ENCODE results near the gene VAX1. TPM values are rescaled to one million over a fixed set of nuclear protein-coding genes. Genes with fewer than 3 reads are reported as not detected.

Gene VAX1
- total RNA-seq, 6 experiments from 2014 or later, result not detected

DNA sequence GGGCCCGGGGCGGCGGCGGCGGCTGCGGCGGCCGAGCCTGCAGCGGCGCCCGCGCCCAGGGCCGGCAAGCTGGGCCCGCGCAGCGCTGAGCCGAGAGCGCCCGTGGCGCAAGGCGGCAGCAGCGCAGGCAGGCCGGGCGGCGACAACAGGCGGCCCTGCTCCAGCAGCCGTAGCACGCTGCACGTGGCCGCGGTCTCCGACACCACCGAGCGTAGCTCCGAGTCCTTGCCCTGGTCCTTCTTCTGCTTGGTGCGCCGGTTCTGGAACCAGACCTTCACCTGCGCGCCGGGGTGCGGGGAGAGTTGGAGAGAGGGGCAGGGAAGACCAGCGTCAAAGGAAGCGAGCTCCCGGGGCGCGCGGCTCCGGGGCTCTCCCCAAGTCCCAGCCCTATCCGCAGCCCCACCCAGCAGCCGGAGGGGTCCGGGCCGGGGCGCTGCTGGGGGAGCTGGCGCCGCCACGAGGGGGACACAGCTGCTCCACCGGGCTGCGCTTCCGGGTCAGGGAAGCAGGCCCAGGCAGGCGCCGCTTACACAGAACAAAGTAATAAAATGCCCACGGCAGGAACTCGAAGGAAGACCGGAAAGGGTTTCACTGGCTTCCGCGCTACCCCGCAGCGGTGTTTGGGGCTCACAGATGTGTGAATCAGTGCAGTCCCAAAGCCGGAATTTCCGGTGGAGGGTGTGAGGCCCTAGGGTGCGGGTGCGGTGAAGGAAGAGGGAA, 3.6 kb downstream of the VAX1 start:
- TF ChIP-seq, protein P1, sequence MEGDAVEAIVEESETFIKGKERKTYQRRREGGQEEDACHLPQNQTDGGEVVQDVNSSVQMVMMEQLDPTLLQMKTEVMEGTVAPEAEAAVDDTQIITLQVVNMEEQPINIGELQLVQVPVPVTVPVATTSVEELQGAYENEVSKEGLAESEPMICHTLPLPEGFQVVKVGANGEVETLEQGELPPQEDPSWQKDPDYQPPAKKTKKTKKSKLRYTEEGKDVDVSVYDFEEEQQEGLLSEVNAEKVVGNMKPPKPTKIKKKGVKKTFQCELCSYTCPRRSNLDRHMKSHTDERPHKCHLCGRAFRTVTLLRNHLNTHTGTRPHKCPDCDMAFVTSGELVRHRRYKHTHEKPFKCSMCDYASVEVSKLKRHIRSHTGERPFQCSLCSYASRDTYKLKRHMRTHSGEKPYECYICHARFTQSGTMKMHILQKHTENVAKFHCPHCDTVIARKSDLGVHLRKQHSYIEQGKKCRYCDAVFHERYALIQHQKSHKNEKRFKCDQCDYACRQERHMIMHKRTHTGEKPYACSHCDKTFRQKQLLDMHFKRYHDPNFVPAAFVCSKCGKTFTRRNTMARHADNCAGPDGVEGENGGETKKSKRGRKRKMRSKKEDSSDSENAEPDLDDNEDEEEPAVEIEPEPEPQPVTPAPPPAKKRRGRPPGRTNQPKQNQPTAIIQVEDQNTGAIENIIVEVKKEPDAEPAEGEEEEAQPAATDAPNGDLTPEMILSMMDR (IDR thresholded peaks at IDR 0.05), result no peak
- Mint-ChIP-seq H3K9me3 (no peaks in the 10 kb centered on the region), H3K27me3 (ENCODE audit: insufficient read depth) (peaks cover 60% of the 10 kb centered on the region), H3K27ac (no peak overlapping the region), H3K4me3 (no peak overlapping the region), H3K4me1 (ENCODE audit: low read depth) (0 out of 2 replicates have a peak, but pooled peaks cover 7% of the 10 kb centered on the region), H3K36me3 (ENCODE audit: low read depth) (no peaks in the 10 kb centered on the region)
- DNase-seq, result no peak

DNA sequence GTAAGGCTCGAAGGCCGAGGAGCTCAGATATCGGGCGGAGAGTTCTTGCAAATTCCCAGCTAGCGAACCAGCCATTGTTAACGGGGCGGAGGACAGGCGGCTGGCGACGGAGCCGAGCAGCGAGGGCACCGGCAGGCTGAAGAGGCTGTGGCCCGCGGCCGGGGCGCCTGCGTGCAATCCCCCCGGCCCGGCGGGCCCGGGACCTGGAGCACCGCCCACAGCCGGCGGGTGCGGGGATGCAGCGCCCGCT, 4.1 kb downstream of the VAX1 start:
- H3K27ac Mint-ChIP-seq, result no peak overlapping the region
- peaks cover 58% of the 10 kb centered on the region for H3K27me3 Mint-ChIP-seq (ENCODE audit: insufficient read depth)
- H3K36me3 Mint-ChIP-seq (ENCODE audit: low read depth), result no peaks in the 10 kb centered on the region
- DNase-seq, result no peak
- H3K4me3 Mint-ChIP-seq, result no peak overlapping the region
- H3K4me1 Mint-ChIP-seq (ENCODE audit: low read depth), result 0 out of 2 replicates have a peak, but pooled peaks cover 7% of the 10 kb centered on the region
- no peaks in the 10 kb centered on the region for H3K9me3 Mint-ChIP-seq
- TF ChIP-seq, protein P1 (IDR thresholded peaks at IDR 0.05), result no peak

DNA sequence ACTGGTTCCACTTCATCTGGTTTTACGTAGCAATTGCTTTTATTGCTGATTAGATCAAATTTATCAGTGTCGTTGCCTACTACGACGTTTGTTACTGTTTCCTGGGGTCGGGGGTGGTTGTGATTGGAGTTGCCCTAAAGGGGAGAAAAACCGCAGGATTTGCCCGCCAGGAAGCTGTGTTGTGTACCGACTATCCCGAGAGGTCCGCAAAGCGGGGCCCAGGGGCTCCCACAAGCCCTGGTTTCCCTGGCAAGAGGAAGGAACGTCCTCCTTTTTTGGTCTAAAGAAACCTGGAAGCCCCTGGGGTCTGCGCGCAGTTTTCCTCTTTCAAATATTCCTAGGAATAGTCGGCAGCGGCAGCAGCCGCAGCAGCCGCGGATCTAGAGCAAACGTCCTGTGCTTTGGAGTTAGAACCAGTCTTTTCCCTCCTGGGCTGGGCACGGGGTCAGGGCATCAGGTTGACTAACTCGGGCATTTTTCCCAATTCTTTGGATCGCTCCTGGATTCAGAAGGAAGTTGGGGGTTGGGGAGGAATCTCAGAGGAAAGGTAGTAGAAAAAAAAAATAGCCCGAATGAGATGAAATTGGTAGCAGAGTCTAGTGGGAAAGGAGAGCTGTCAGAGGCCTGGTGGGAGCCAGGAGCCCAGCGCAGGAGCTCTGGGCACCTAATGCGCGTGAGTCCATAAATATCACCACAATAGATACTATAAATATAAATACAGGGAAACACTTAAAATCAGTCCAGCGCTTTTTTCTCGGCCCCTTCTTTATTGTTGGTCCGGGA, 4.6 kb downstream of the VAX1 start:
- no peak for DNase-seq
- no peaks in the 10 kb centered on the region for H3K9me3 Mint-ChIP-seq
- TF ChIP-seq, protein P1 (IDR thresholded peaks at IDR 0.05), result no peak
- H3K4me1 Mint-ChIP-seq (ENCODE audit: low read depth), result 0 out of 2 replicates have a peak, but pooled peaks cover 7% of the 10 kb centered on the region
- peaks cover 54% of the 10 kb centered on the region for H3K27me3 Mint-ChIP-seq (ENCODE audit: insufficient read depth)
- H3K36me3 Mint-ChIP-seq (ENCODE audit: low read depth), result no peaks in the 10 kb centered on the region
- no peak overlapping the region for H3K4me3 Mint-ChIP-seq
- H3K27ac Mint-ChIP-seq, result no peak overlapping the region

DNA sequence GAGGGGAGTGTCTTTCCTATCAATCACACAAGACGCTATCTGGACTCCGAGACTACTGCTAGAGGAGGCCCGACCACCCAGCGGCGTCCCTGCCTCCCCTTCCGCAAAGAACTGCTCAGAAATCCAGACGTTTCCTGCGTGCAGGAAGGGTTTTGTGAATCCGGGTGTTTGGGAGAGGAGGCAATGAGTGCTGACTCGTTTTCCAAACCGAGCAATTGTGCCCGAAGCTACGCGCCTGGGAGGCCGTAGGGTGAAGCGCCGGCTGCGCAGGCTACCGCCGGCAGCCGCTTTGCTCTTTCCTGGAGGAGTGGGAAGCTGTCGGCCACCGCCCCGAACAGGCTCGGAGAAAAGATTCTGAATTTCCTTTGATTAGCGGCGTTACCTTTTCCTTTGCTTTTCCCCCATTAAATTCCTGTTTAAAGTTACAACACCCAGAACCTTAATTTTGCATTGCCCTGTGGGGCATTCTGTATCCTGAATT, 5.3 kb downstream of the VAX1 start:
- TF ChIP-seq, protein P1 (IDR thresholded peaks at IDR 0.05), result no peak
- no peak overlapping the region for H3K4me3 Mint-ChIP-seq
- no peaks in the 10 kb centered on the region for H3K36me3 Mint-ChIP-seq (ENCODE audit: low read depth)
- H3K27ac Mint-ChIP-seq, result no peak overlapping the region
- no peaks in the 10 kb centered on the region for H3K9me3 Mint-ChIP-seq
- no peak for DNase-seq
- 0 out of 2 replicates have a peak, but pooled peaks cover 7% of the 10 kb centered on the region for H3K4me1 Mint-ChIP-seq (ENCODE audit: low read depth)
- H3K27me3 Mint-ChIP-seq (ENCODE audit: insufficient read depth), result peaks cover 50% of the 10 kb centered on the region

DNA sequence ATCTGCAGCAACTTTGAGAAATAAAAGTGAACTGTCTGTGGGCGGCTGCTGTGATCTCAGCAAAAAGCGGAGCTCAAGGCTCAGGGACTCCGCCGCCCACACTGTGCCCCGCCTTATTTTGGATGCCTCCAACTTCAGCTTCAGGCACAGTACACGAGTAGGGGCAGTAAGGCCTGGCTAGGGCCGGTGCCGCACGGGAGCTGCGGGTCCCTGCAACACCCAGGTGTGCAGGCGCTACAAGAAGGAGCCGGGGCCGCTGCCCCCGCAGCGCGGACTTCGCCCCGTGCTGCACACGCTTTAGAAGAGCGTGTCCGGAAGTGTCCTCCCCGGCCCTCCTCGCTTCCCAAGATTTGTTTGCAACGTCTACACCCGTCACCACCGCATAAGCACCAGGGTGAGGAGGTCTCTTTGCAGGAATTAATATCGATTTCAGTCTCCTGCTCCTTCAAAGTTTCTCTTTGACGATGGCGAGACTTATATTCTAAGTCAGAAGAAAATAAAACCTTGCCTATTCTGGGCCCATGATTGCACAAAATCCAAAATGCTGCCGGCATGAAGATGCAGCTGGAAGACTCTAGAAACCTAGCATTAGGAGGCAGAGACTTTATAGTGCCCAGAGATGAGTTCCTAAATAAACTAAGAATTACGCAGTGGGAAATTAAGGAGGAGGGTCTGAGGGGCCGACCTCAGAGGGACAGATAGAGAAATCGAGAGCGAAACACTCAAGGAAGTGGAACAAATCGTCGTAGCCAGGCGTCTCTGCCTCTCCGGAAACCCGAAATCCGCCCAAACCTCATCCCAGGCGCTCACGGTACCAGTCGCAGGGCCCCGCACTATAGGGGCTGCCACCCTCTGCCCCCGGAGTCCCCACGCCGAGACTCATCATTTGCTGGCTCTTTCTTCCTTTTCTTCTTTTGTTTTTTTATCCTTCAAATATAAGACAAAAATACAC, 6.4 kb downstream of the VAX1 start:
- Mint-ChIP-seq H3K4me1 (ENCODE audit: low read depth) (0 out of 2 replicates have a peak, but pooled peaks cover 7% of the 10 kb centered on the region), H3K9me3 (no peaks in the 10 kb centered on the region), H3K36me3 (ENCODE audit: low read depth) (no peaks in the 10 kb centered on the region; the same call in 1 of the 2 replicates), H3K27me3 (ENCODE audit: insufficient read depth) (peaks cover 50% of the 10 kb centered on the region), H3K27ac (no peak overlapping the region), H3K4me3 (no peak overlapping the region)
- TF ChIP-seq, protein P1 (IDR thresholded peaks at IDR 0.05), result no peak
- no peak for DNase-seq

Measured in HFFc6 (cell line).